Right cardiac atrium (tissue), 5 donors: ENCODE data around the gene SPRED1. TPM values are rescaled to one million over a fixed set of nuclear protein-coding genes. Genes with fewer than 3 reads are reported as not detected.

ENCODE experiments used
- ATAC-seq, 2 donors: fragments of 200-7000 bp; cut with Tn5 transposase; one replicate each; pipeline versions ENCODE4 v1.8.0 to v1.9.1; 2020; ENCODE audit warnings: moderate library complexity in 2 of 2, mild to moderate bottlenecking in 1 of 2
- DNase-seq, 3 donors: peaks; one replicate each; pipeline ENCODE4 v3.0.0-alpha.2; 2020
- H3K27ac ChIP-seq: one replicate; pipeline ENCODE4 v1.5.1; 2013; ENCODE audit warnings: mild to moderate bottlenecking, low read length, control low read depth, moderate library complexity
- H3K27me3 ChIP-seq: one replicate; pipeline ENCODE4 v1.6.1; 2013; ENCODE audit not compliant: control insufficient read depth, insufficient read depth
- H3K4me1 ChIP-seq: one replicate; pipeline ENCODE4 v1.6.1; 2013; ENCODE audit warnings: low read length; ENCODE audit not compliant: control insufficient read depth, insufficient read depth
- H3K4me3 ChIP-seq: one replicate; pipeline ENCODE4 v1.5.1; 2013; ENCODE audit warnings: low read length, control low read depth
- H3K9me3 ChIP-seq: one replicate; pipeline ENCODE4 v1.6.1; 2013; ENCODE audit warnings: low read length; ENCODE audit not compliant: control insufficient read depth
- WGBS: extraction: QIAGEN DNeasy Blood & Tissue Kit; methylation state at CpG from one replicate; pipeline ENCODE4 v1.1.7; 2013; 5-methylcytosine and 5-hydroxymethylcytosine counted together
- intact Hi-C, 4 donors: fragments of 100-400 bp; cut with DNase I; formaldehyde crosslinking; loops; one replicate each; pipeline versions ENCODE4 v1.11.0 to v1.14.0; 2022 to 2023
- polyA plus RNA-seq: library from polyadenylated mRNA; stranded (reverse); fragments of 200-250 nt; gene quantifications from one replicate; pipeline ENCODE4 v1.2.3, GENCODE V29; 2013
- total RNA-seq, 4 donors: library from RNA; stranded (reverse); fragmentation: NEBNext Ultra II Directional; extraction: Animal tissue kit (Norgen Biotek cat#: 25700); gene quantifications; one replicate each; pipeline ENCODE4 v1.2.1, GENCODE V29; 2021
- donor health status: healthy with polysubstance abuse.
- donor health status: DM: no; HTN: yes; CAD: no.
- donor health status: DM: no; HTN: no; CAD: no.
- donor health status: DM: no; HTN: yes; CAD: no; lungs with severe emphysema.
- donor health status: DM: yes; HTN: yes; CAD: no.

SPRED1 gene
- total and polyA plus RNA-seq, 5 donors: 4.1 to 14.5 (median 11.0) TPM

DNA sequence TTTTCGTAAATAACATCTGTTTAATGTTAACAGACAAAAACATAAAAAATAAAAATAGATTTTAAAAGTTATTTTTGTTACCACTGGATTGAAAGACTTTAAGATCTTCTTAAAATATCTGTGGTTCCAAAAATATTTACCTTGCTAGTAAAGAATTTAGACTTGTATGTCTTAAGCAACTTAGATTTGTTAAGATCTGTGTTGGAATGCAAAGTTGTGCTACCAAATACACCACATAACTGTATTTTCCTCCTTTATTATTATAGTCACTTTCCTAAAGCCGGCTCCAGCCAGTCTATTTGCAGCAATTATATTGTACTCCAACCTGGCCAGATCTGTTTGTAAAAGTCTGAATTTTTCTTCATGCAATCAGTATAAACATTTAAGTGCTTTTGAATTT lies 63.7 kb downstream of the SPRED1 start:
- ATAC-seq: no peak
- Histone ChIP-seq H3K9me3 (no peaks in the 10 kb centered on the region), H3K4me3 (no peak overlapping the region), H3K4me1 (peaks cover 2% of the 10 kb centered on the region), H3K27ac (no peak overlapping the region), H3K27me3 (no peaks in the 10 kb centered on the region)
- intact Hi-C loops: no loop called here
- 85% methylated on average over 2 of the region's 2 CpGs for WGBS
- no peak for DNase-seq

DNA sequence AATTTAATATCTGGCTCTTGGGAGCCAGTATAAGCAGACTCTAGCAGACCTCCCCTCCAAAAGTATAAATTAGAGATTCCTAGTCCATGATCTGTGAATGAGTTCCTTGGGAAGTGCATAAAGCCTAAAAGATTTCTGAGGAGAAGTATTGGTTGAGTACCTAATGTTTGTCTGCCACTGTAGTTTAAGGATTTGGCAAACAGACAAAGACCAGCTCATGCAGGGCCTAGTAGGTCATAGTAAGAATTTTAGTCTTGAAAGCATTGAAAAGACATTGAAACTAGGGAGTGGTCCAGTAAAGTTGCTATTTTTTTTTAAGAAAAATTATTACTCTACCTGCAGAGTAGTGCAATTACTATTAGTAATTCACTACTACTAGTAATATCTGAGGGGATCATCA lies 67.5 kb downstream of the SPRED1 start:
- DNase-seq (no peak), ATAC-seq (no peak)
- Histone ChIP-seq H3K27ac (no peak overlapping the region), H3K4me3 (no peak overlapping the region), H3K9me3 (no peaks in the 10 kb centered on the region), H3K27me3 (no peaks in the 10 kb centered on the region), H3K4me1 (peaks cover 2% of the 10 kb centered on the region)
- intact Hi-C loops: no loop called here

DNA sequence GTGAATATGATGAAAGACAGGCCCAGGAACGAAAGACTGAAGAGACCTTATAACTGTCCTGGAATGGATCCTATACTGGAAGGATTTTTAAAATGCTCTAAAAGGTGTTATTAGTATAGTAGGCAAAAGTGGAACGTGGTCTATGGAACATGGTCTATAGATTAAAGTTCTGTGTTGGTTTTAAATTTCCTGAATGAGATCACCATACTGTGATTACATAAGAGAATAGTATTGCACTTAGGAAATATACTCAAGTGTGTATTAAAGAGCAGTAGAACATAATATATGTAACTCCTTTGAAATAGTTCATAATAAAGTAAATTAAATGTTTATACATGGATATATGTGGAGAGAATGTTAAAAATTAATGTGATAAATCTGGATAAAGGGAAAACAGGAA lies 68.2 kb downstream of the SPRED1 start:
- H3K4me1 ChIP-seq: peaks cover 2% of the 10 kb centered on the region
- H3K27me3 ChIP-seq: no peaks in the 10 kb centered on the region
- H3K9me3 ChIP-seq: no peaks in the 10 kb centered on the region
- DNase-seq: no peak
- WGBS: 77% methylated on average over 2 of the region's 2 CpGs
- H3K27ac ChIP-seq: no peak overlapping the region
- H3K4me3 ChIP-seq: no peak overlapping the region
- no peak for ATAC-seq
- intact Hi-C loops: no loop called here

DNA sequence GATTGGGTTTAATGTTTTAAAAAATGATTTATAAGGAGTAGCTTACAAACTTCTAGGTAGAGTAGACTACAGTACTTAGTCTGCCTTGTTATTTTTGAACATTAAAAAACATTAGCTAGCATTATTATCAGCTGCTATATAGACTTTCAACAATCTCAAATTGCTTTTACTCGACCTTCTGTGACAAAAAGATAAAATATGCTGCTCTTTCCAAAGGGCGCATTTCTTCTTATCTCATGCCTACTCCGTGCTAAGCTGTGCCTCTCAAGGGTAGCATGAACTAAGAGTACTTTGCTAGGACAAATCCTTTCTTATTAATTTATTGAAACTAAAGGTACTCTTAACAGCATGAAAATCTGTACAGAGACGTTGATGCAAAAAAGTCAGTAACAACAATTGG lies 71.3 kb downstream of the SPRED1 start:
- Histone ChIP-seq H3K27ac (no peak overlapping the region), H3K9me3 (no peaks in the 10 kb centered on the region), H3K4me1 (peaks cover 2% of the 10 kb centered on the region), H3K27me3 (no peaks in the 10 kb centered on the region), H3K4me3 (no peak overlapping the region)
- WGBS: 49% methylated on average over 4 of the region's 4 CpGs
- intact Hi-C loops: no loop called here
- ATAC-seq (no peak), DNase-seq (no peak)

DNA sequence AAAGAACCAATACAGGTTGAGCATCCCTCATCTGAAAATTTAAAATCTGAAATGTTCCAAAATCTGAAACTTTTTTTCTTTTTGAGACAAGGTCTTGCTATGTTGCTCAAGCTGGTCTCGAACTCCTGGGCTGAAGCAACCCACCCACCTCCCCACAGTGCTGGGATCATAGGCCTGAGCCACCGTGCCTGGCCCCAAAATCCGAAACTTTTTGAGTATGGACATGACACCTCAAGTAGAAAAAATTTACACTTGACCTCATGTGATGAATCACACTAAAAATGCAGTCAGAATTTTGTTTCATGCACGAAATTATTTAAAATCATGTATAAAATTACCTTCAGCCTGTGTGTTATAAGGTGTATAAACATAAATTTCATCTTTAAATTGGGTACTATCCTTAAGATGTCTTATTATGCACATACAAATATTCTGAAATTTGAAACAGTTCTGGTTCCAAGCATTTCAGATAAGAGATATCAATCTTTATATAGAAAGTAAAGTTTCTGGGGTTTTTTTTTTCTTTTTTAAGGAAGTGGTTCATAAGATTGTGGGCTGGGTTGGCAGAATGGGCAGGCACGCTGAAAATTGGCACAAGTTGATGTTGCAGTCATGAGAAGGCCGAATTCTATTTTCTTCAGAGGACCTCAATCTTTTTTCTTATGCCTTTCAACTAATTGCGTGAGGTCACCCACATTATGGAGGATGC lies 72.5 kb downstream of the SPRED1 start:
- no peak overlapping the region for H3K4me3 ChIP-seq
- intact Hi-C loops: no loop called here

DNA sequence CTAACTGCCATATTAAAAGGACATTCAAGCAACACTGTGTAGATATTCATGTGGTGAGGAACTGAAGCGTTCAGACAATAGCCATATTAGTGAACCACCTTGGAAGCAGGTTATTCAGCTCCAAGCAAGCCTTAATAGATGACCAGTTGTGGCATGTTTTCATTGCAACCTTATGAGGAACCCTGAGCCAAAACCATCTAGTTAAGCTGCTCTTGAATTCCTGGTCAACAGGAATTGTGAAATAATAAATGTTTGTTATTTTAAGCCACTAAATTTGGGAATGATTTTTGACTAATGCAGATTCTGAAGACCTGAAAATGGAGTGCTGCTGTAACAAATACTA lies 73.0 kb downstream of the SPRED1 start:
- Histone ChIP-seq H3K27ac (no peak overlapping the region), H3K4me3 (no peak overlapping the region), H3K27me3 (no peaks in the 10 kb centered on the region), H3K4me1 (peaks cover 2% of the 10 kb centered on the region), H3K9me3 (no peaks in the 10 kb centered on the region)
- 99% methylated on average over 1 of the region's 1 CpG for WGBS
- DNase-seq (no peak), ATAC-seq (no peak)
- intact Hi-C loops: no loop called here

More for the DNA sequence above, 72.5 kb downstream of the SPRED1 start:
- ATAC-seq (no peak), DNase-seq (peak in 2 of 3 donors; percentile 13 to 18)
- Histone ChIP-seq H3K27me3 (no peaks in the 10 kb centered on the region), H3K4me1 (peaks cover 2% of the 10 kb centered on the region), H3K27ac (no peak overlapping the region), H3K9me3 (no peaks in the 10 kb centered on the region)
- WGBS: 84% methylated on average over 7 of the region's 7 CpGs

DNA sequence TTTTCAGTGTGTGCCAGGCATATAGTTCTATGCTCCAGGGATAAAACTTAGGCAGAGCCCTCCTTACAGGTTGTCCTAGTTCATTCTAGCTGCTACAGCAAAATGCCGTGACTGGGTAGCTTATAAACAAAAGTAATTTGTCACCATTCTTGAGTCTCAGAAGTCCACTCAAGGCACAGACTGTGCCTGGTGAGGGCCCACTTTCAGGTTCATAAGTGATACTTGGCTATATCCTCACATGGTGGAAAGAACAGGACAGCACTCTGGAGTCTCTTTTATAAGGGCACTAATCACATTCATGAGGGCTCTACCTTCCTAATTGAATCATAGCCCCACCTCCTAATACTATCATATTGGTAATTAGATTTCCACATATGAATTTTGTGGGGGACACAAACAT lies 80.1 kb downstream of the SPRED1 start:
- H3K9me3 ChIP-seq: no peaks in the 10 kb centered on the region
- intact Hi-C loops: no loop called here
- no peaks in the 10 kb centered on the region for H3K27me3 ChIP-seq
- no peaks in the 10 kb centered on the region for H3K4me1 ChIP-seq
- no peak for DNase-seq
- no peak for ATAC-seq
- no peak overlapping the region for H3K27ac ChIP-seq
- H3K4me3 ChIP-seq: no peak overlapping the region
- WGBS: 95% methylated on average over 1 of the region's 1 CpG

DNA sequence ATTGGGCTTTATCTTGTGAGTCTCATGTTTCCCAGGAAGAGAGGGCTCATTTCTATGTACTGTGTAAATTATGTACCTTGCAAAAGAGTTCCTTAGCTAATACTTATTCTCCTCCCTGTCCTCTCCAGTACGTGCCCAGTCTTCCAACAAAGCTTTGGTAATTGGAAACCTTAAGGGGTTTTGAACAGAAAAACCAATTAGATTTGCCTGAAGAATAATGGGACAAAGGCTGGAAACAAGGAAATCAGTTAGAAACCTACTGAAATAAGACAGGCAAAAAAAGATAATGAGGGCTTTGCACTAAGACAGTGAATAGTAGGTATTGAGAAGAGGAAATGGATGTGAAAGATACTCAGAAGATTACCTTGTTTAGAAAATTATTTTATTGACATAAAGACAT lies 82.5 kb downstream of the SPRED1 start:
- H3K9me3 ChIP-seq: no peaks in the 10 kb centered on the region
- H3K27ac ChIP-seq: no peak overlapping the region
- no peaks in the 10 kb centered on the region for H3K27me3 ChIP-seq
- intact Hi-C loops: no loop called here
- WGBS: 0% methylated on average over 1 of the region's 1 CpG
- DNase-seq (no peak), ATAC-seq (no peak)
- H3K4me3 ChIP-seq: no peak overlapping the region
- no peaks in the 10 kb centered on the region for H3K4me1 ChIP-seq

DNA sequence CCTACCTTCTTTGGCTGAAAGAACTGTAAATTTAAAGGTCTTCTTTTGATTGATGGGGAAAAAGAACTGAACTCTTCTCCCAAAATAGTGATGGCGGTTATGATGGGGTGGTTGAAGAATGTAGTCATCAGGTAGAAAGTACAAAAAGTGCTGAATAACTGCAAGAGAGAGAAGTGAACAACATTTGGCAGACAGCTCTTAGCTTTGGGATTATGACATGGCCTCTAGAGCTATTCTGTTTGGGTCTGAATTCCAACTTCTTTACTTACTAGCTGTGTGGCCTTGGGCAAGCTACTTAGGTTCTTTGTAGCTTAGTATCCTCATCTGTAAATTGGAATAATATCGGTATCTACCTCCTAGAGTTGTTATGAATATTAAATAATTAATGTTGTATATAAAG lies 91.7 kb downstream of the SPRED1 start:
- DNase-seq (no peak), ATAC-seq (no peak)
- Histone ChIP-seq H3K9me3 (no peaks in the 10 kb centered on the region), H3K4me3 (no peak overlapping the region), H3K4me1 (no peaks in the 10 kb centered on the region), H3K27me3 (no peaks in the 10 kb centered on the region), H3K27ac (no peak overlapping the region)
- WGBS: 98% methylated on average over 2 of the region's 2 CpGs
- intact Hi-C loops: loop anchor here in 1 of 4 donors (10.0 kb wide), 1 partner anchor 90 kb away; the partner anchor contains the start of gene SPRED1

DNA sequence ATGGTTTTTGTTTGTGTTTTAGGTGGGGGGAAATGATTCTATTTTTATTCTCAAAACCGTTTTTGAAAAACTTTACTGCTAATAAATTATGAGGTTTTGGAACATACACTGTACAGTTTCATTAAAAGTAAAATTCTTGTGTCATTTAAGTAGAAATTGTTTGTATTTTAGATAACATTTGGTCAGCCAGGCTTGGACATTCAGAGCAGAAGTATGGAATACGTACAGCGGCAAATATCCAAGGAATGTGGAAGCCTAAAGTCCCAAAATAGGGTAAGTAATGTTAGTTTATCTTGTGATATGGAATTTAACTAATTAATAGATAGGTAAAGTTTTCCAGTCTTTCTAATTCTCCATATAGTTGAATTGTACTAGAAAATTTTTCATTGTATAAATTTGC lies 96.6 kb downstream of the SPRED1 start:
- no peak for ATAC-seq
- H3K9me3 ChIP-seq: no peaks in the 10 kb centered on the region
- 76% methylated on average over 3 of the region's 3 CpGs for WGBS
- intact Hi-C loops: loop anchor here in 2 of 4 donors (5.0 to 10.0 kb wide), 2 partner anchors 94 to 97 kb away; partner anchors contain the start of gene SPRED1 (in 2 of the 2)
- no peak for DNase-seq
- no peaks in the 10 kb centered on the region for H3K27me3 ChIP-seq
- no peak overlapping the region for H3K4me3 ChIP-seq
- no peaks in the 10 kb centered on the region for H3K4me1 ChIP-seq
- no peak overlapping the region for H3K27ac ChIP-seq

DNA sequence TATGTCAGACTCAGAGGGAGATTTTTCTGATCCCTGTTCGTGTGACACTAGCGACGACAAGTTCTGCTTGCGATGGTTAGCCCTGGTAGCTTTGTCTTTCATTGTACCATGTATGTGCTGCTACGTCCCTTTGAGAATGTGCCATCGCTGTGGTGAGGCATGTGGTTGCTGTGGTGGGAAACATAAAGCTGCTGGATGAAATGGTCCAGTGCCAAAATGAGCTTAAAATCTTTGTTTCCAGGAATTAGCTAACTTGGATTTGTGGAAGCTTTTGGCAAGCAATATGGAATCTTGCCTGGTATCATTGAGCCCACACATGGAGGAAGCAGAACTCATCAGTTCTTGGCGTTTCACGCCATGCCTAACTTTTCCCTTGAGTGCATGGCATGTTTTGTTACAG lies 98.8 kb downstream of the SPRED1 start:
- Histone ChIP-seq H3K4me1 (no peaks in the 10 kb centered on the region), H3K27me3 (no peaks in the 10 kb centered on the region), H3K9me3 (no peaks in the 10 kb centered on the region), H3K27ac (no peak overlapping the region), H3K4me3 (no peak overlapping the region)
- peak in 1 of 3 donors; percentile 30 for DNase-seq
- 77% methylated on average over 8 of the region's 8 CpGs for WGBS
- intact Hi-C loops: loop anchor here (5.0 to 10.0 kb wide), 4 partner anchors 53 to 357 kb away; no protein-coding TSS in a partner anchor
- ATAC-seq: no peak
